Loucy (cell line): ENCODE results near the gene CXXC1.

Experiments
- H2AFZ ChIP-seq: fragments of 200-600 bp; sonication (generic); 2 replicates; pipeline ENCODE4 v1.6.0; 2016; ENCODE audit warnings: antibody characterized with exemption, mild to moderate bottlenecking, low read length, moderate library complexity
- H3F3A ChIP-seq: fragments of 200-600 bp; 2 replicates; pipeline ENCODE4 v1.6.0; 2016; ENCODE audit warnings: antibody characterized with exemption, low read depth, mild to moderate bottlenecking
- H3K27me3 ChIP-seq: fragments of 200-600 bp; sonication (generic); 2 replicates; pipeline ENCODE4 v1.6.1; 2014; ENCODE audit warnings: low read length, mild to moderate bottlenecking; ENCODE audit not compliant: insufficient read depth, poor library complexity, severe bottlenecking
- H3K36me3 ChIP-seq: fragments of 200-600 bp; sonication (generic); 2 replicates; pipeline ENCODE4 v1.6.1; 2016; ENCODE audit warnings: low read length; ENCODE audit not compliant: insufficient read depth
- H3K4me1 ChIP-seq: fragments of 200-600 bp; sonication (generic); 2 replicates; pipeline ENCODE4 v1.5.1; 2014; ENCODE audit warnings: low read length, mild to moderate bottlenecking; ENCODE audit not compliant: insufficient read depth, poor library complexity, severe bottlenecking
- H3K4me2 ChIP-seq: fragments of 200-600 bp; sonication (generic); 2 replicates; pipeline ENCODE4 v1.6.0; 2014; ENCODE audit warnings: antibody characterized with exemption, low read length, low read depth, mild to moderate bottlenecking; ENCODE audit not compliant: poor library complexity, severe bottlenecking
- H3K4me3 ChIP-seq: fragments of 200-600 bp; sonication (generic); 2 replicates; pipeline ENCODE4 v1.5.1; 2014; ENCODE audit warnings: low read length, mild to moderate bottlenecking, mixed read lengths; ENCODE audit not compliant: poor library complexity, severe bottlenecking
- H3K79me2 ChIP-seq: fragments of 200-600 bp; sonication (generic); 2 replicates; pipeline ENCODE4 v1.6.1; 2014; ENCODE audit warnings: low read length; ENCODE audit not compliant: insufficient read depth
- H3K9ac ChIP-seq: fragments of 200-600 bp; sonication (generic); 2 replicates; pipeline ENCODE4 v1.6.0; 2014; ENCODE audit warnings: mild to moderate bottlenecking, low read depth, low read length, moderate library complexity; ENCODE audit not compliant: poor library complexity, severe bottlenecking
- H3K9me2 ChIP-seq: fragments of 200-600 bp; sonication (generic); replicated peaks from 2 replicates; pipeline ENCODE4 v1.6.1; 2016; ENCODE audit warnings: low read depth, low read length, mixed read lengths
- H3K9me3 ChIP-seq: fragments of 200-600 bp; sonication (generic); 2 replicates; pipeline ENCODE4 v1.6.1; 2014; ENCODE audit warnings: mild to moderate bottlenecking, antibody characterized with exemption, low read length, low read depth; ENCODE audit not compliant: insufficient read depth
- H4K20me1 ChIP-seq: fragments of 200-600 bp; sonication (generic); 2 replicates; pipeline ENCODE4 v1.6.0; 2014; ENCODE audit warnings: antibody characterized with exemption, low read length, mild to moderate bottlenecking; ENCODE audit not compliant: insufficient read depth, poor library complexity, severe bottlenecking
- EZH2phosphoT487 ChIP-seq: fragments of 200-600 bp; IDR thresholded peaks from 2 replicates; pipeline ENCODE4 v1.6.1; 2018; ENCODE audit warnings: antibody characterized with exemption, mild to moderate bottlenecking, moderate library complexity, borderline replicate concordance
- TF ChIP-seq, protein P1 (sequence below): fragments of 200-600 bp; sonication (generic); conservative IDR thresholded peaks from 2 replicates; pipeline ENCODE4 v1.5.1; 2014; ENCODE audit warnings: mild to moderate bottlenecking, antibody characterized with exemption, low read length

CXXC1 gene

DNA sequence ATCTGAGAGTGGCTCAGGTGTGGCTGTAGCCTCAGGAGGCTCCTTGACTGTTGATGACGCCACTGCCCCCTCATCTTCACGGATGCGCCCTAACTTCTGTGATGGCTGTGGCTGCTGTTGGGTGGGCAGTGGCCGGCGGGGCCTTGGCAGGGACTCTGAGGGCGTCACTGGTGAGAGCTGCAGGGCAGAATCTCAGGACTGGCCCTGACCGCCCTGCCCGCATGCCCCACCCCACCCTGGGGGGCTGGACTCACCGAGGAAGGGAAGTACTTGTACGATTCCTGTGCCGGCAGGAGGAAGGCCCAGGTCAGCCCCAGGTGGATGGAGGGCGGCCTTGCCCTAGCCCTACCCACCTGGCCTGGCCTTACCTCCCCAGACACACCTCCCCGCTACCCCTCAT lies 2.4 kb downstream of the CXXC1 start:
- H3K79me2 ChIP-seq = peaks cover 49% of the 10 kb centered on the region
- peaks cover 5% of the 10 kb centered on the region for H4K20me1 ChIP-seq
- TF ChIP-seq EZH2phosphoT487 = no peak
- TF ChIP-seq, protein P1, sequence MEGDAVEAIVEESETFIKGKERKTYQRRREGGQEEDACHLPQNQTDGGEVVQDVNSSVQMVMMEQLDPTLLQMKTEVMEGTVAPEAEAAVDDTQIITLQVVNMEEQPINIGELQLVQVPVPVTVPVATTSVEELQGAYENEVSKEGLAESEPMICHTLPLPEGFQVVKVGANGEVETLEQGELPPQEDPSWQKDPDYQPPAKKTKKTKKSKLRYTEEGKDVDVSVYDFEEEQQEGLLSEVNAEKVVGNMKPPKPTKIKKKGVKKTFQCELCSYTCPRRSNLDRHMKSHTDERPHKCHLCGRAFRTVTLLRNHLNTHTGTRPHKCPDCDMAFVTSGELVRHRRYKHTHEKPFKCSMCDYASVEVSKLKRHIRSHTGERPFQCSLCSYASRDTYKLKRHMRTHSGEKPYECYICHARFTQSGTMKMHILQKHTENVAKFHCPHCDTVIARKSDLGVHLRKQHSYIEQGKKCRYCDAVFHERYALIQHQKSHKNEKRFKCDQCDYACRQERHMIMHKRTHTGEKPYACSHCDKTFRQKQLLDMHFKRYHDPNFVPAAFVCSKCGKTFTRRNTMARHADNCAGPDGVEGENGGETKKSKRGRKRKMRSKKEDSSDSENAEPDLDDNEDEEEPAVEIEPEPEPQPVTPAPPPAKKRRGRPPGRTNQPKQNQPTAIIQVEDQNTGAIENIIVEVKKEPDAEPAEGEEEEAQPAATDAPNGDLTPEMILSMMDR = no peak
- H3K9ac ChIP-seq = no peak overlapping the region
- H3K27me3 ChIP-seq = no peaks in the 10 kb centered on the region
- no peaks in the 10 kb centered on the region for H3F3A ChIP-seq
- H3K9me3 ChIP-seq = no peaks in the 10 kb centered on the region
- H3K36me3 ChIP-seq = peaks cover 29% of the 10 kb centered on the region; the same call in 1 of the 2 replicates
- no peak overlapping the region for H3K4me2 ChIP-seq
- no peak overlapping the region for H3K4me3 ChIP-seq
- peaks cover 18% of the 10 kb centered on the region for H3K4me1 ChIP-seq
- no peak overlapping the region for H2AFZ ChIP-seq
- H3K9me2 ChIP-seq = no peaks in the 10 kb centered on the region

DNA sequence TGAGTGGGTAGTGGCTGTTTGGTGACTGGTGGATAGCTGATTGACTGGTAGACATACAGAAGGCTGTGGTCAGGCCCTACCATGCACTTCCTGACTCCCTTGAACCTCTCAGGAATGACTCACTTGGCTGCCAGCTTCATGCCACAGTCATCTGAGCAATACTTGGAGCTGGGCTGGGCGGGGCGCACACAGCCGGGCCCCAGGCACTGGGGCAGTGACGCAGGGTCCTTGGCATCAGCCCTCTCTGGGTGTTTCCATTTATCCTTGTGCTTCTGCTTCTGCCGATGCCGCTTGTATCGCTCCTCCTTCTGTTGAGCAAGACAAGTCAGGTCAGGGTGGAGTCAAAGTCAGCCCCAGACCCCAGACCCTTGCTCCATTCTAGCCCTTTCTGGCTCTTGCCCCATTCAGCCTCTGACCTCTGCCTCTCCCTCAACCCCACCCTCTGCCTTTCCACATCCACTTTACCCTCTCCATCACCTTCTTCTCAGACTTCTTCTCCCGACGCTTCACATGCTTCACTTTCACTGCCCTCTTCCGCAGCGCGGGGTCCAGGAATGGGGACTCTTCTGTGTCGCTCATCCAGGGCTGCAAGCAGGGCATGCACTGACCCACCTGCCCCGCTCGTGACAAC lies 3.1 kb downstream of the CXXC1 start:
- Histone ChIP-seq H3K36me3 (peaks cover 29% of the 10 kb centered on the region; the same call in 1 of the 2 replicates), H3K27me3 (no peaks in the 10 kb centered on the region), H3K9ac (no peak overlapping the region), H3K79me2 (peaks cover 56% of the 10 kb centered on the region), H3K4me1 (peaks cover 25% of the 10 kb centered on the region), H3K9me3 (no peaks in the 10 kb centered on the region), H3K9me2 (no peaks in the 10 kb centered on the region), H3F3A (no peaks in the 10 kb centered on the region), H2AFZ (no peak overlapping the region), H3K4me3 (no peak overlapping the region), H4K20me1 (peaks cover 11% of the 10 kb centered on the region), H3K4me2 (no peak overlapping the region)
- TF ChIP-seq, protein P1 = no peak
- TF ChIP-seq EZH2phosphoT487 = no peak

DNA sequence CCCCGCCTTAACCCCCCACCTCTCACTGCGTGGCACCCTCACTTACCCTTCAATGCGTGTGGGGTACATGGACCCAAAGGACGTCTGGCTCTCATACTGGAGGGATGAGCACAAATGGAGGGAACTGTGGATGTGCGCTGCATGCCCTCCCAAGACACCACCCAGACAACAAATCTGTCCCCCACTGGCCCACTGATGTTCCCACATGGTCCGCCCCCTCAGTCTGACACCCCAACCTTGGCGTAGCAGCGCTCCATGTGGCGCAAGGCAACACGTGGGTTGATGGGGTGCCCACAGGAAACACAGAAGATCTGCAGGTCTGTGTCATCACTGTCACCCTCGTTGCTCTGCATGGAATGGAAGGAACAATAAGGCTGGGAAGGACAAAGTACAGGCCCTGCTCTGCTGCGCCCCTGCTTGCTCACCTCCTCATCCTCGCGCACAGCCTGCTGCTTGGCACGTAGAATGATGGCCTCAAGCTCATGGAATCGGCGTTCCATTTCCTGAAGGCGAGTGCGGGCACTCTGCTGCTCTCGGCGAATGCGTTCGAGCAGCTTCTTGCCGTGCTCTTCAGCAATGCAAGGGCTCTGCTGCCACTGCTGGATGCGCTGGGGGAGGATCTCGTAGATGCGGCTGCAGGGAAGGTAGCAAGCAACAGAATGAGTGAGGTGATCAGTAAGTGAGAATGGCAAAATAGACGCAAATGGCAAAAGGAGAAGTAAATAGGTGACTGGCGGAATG lies 3.9 kb downstream of the CXXC1 start:
- H3K79me2 ChIP-seq = peaks cover 63% of the 10 kb centered on the region
- no peaks in the 10 kb centered on the region for H3K27me3 ChIP-seq
- TF ChIP-seq, protein P1 = no peak
- no peak for TF ChIP-seq EZH2phosphoT487
- H3K36me3 ChIP-seq = peaks cover 29% of the 10 kb centered on the region; the same call in 1 of the 2 replicates
- no peak overlapping the region for H2AFZ ChIP-seq
- no peak overlapping the region for H3K9ac ChIP-seq
- H3K4me2 ChIP-seq = no peak overlapping the region
- no peak overlapping the region for H3K4me3 ChIP-seq
- peaks cover 32% of the 10 kb centered on the region for H3K4me1 ChIP-seq
- H3K9me2 ChIP-seq = no peaks in the 10 kb centered on the region
- H3K9me3 ChIP-seq = no peaks in the 10 kb centered on the region
- H3F3A ChIP-seq = no peaks in the 10 kb centered on the region
- peaks cover 19% of the 10 kb centered on the region for H4K20me1 ChIP-seq
